Measurements from ENCODE around the gene UBE3C.
"Not testable (repeated sequence)": the region's sequence is repeated elsewhere in the genome, so short reads cannot be mapped to it uniquely, and the experiment has no call there.

UBE3C gene

GRCh38 chr7:157132796-157133195 lies 5.9 kb upstream of the UBE3C start:
- no peak for DNase-seq

GRCh38 chr7:157133304-157133703 lies 5.4 kb upstream of the UBE3C start:
- DNase-seq: no peak

GRCh38 chr7:157136372-157136771 lies 2.4 kb upstream of the UBE3C start:
- DNase-seq: no peak

GRCh38 chr7:157138101-157138423 lies 664 bp upstream of the UBE3C start:
- no peak for DNase-seq

- DNase-seq: peak; percentile 25 to 51
These were observed 534 bp downstream of the UBE3C start for GRCh38 chr7:157139111-157139809.

GRCh38 chr7:157139810-157140510 lies 1.2 kb downstream of the UBE3C start:
- DNase-seq: peak in 1 of 2 experiments; percentile 20

- DNase-seq: no peak
These were observed 1.8 kb downstream of the UBE3C start for GRCh38 chr7:157140511-157140905.

- DNase-seq: no peak
These were observed 2.9 kb downstream of the UBE3C start for GRCh38 chr7:157141525-157142060.

GRCh38 chr7:157143788-157144187 lies 5.1 kb downstream of the UBE3C start:
- DNase-seq: no peak

GRCh38 chr7:157149317-157149716 lies 10.6 kb downstream of the UBE3C start:
- DNase-seq: no peak

- DNase-seq: no peak
These were observed 12.2 kb downstream of the UBE3C start for GRCh38 chr7:157150882-157151281.

- no peak for DNase-seq
These were observed 13.1 kb downstream of the UBE3C start for GRCh38 chr7:157151626-157152339.

GRCh38 chr7:157152391-157152937 lies 13.7 kb downstream of the UBE3C start:
- DNase-seq: no peak

- DNase-seq: no peak
These were observed 14.5 kb downstream of the UBE3C start for GRCh38 chr7:157153260-157153659.

- no peak for DNase-seq
These were observed 17.2 kb downstream of the UBE3C start for GRCh38 chr7:157155959-157156358.

- DNase-seq: no peak
These were observed 19.7 kb downstream of the UBE3C start for GRCh38 chr7:157158400-157158799.

- DNase-seq: not testable (repeated sequence)
These were observed 20.8 kb downstream of the UBE3C start for GRCh38 chr7:157159537-157159936.

GRCh38 chr7:157160433-157160832 lies 21.7 kb downstream of the UBE3C start:
- DNase-seq: no peak

GRCh38 chr7:157165987-157166386 lies 27.3 kb downstream of the UBE3C start:
- no peak for DNase-seq

GRCh38 chr7:157168571-157168970 lies 29.8 kb downstream of the UBE3C start:
- no peak for DNase-seq

- no peak for DNase-seq
These were observed 38.0 kb downstream of the UBE3C start for GRCh38 chr7:157176771-157177170.

- no peak for DNase-seq
These were observed 38.7 kb downstream of the UBE3C start for GRCh38 chr7:157177333-157177982.

GRCh38 chr7:157177983-157178381 lies 39.3 kb downstream of the UBE3C start:
- no peak for DNase-seq
